Measurements from ENCODE around the gene TNS4. TPM values are rescaled to one million over a fixed set of nuclear protein-coding genes. Genes with fewer than 3 reads are reported as not detected.

Gene TNS4
- total RNA-seq, 4 donors from 2014 or later, result 2.2 TPM; not detected in 3

- no peaks in the 10 kb centered on the region for H3K36me3 ChIP-seq
- no peak overlapping the region for H3K4me3 ChIP-seq
- 83 to 89% methylated on average over 2 to 4 of the region's 5 CpGs for WGBS, 2 donors (ENCODE audit: low coverage in 1 of 2)
- H3K9me3 ChIP-seq, result no peaks in the 10 kb centered on the region
- TF ChIP-seq CTCF (IDR thresholded peaks at IDR 0.05), result no peak
- TF ChIP-seq POLR2A (IDR thresholded peaks at IDR 0.05), result no peak
- TF ChIP-seq POLR2AphosphoS5 (IDR thresholded peaks at IDR 0.05), result no peak
- no peak for TF ChIP-seq EP300 (IDR thresholded peaks at IDR 0.05)
- H3K4me1 ChIP-seq, result peaks cover 3 to 47% (median 37%) of the 10 kb centered on the region in 3 donors
- H3K27me3 ChIP-seq, result no peaks in the 10 kb centered on the region
- ATAC-seq, result no peak
- peak overlapping the region in 1 of 4 donors; percentile 34 for H3K27ac ChIP-seq
Observed at GRCh38 chr17:40464392-40464855, 37.0 kb downstream of the TNS4 start.

- H3K4me3 ChIP-seq, result no peak overlapping the region
- no peaks in the 10 kb centered on the region for H3K27me3 ChIP-seq
- no peaks in the 10 kb centered on the region for H3K36me3 ChIP-seq
- H3K9me3 ChIP-seq, result no peaks in the 10 kb centered on the region
- WGBS, 2 donors (ENCODE audit: low coverage in 1 of 2), result 15% methylated on average over 4 of the region's 11 CpGs; no CpG with 5 or more reads in 1 of the 2 donors
- ATAC-seq, result peak; percentile 7
- peak overlapping the region in 3 of 4 donors; percentile 83 to 98 (median 96) for H3K27ac ChIP-seq
- H3K4me1 ChIP-seq, result peaks cover 3 to 59% (median 45%) of the 10 kb centered on the region in 3 donors
- no peak for TF ChIP-seq CTCF (IDR thresholded peaks at IDR 0.05)
- no peak for TF ChIP-seq POLR2A (IDR thresholded peaks at IDR 0.05)
- no peak for TF ChIP-seq EP300 (IDR thresholded peaks at IDR 0.05)
- no peak for TF ChIP-seq POLR2AphosphoS5 (IDR thresholded peaks at IDR 0.05)
Observed at GRCh38 chr17:40463122-40463550, 38.3 kb downstream of the TNS4 start.

- H3K27ac ChIP-seq, result peak overlapping the region in 3 of 4 donors; percentile 83 to 98 (median 96)
Observed at GRCh38 chr17:40462343-40463121, 38.9 kb downstream of the TNS4 start.

GRCh38 chr17:40461732-40462342 lies 39.6 kb downstream of the TNS4 start:
- Histone ChIP-seq H3K27me3 (no peaks in the 10 kb centered on the region), H3K9me3 (no peaks in the 10 kb centered on the region), H3K27ac (peak overlapping the region in 3 of 4 donors; percentile 83 to 98 (median 96)), H3K4me3 (no peak overlapping the region), H3K4me1 (peaks cover 5 to 72% (median 58%) of the 10 kb centered on the region in 3 donors), H3K36me3 (peaks cover 0 to 10% of the 10 kb centered on the region in 2 donors)
- no peak for ATAC-seq
- WGBS, 2 donors (ENCODE audit: low coverage in 1 of 2), result no CpG with 5 or more reads among the region's 12 CpGs
- TF ChIP-seq POLR2AphosphoS5 (IDR thresholded peaks at IDR 0.05) (no peak), EP300 (IDR thresholded peaks at IDR 0.05) (no peak), CTCF (IDR thresholded peaks at IDR 0.05) (no peak), POLR2A (IDR thresholded peaks at IDR 0.05) (no peak)

More at GRCh38 chr17:40462343-40463121, 38.9 kb downstream of the TNS4 start:
- ATAC-seq, result no peak
- H3K4me3 ChIP-seq, result no peak overlapping the region
- H3K9me3 ChIP-seq, result no peaks in the 10 kb centered on the region
- peaks cover 0 to 3% of the 10 kb centered on the region in 2 donors for H3K36me3 ChIP-seq
- no peak for TF ChIP-seq POLR2A (IDR thresholded peaks at IDR 0.05)
- no peak for TF ChIP-seq CTCF (IDR thresholded peaks at IDR 0.05)
- peaks cover 3 to 65% (median 52%) of the 10 kb centered on the region in 3 donors for H3K4me1 ChIP-seq
- H3K27me3 ChIP-seq, result no peaks in the 10 kb centered on the region
- 56 to 70% methylated on average over 1 to 3 of the region's 9 CpGs for WGBS, 2 donors (ENCODE audit: low coverage in 1 of 2)

Data from gastroesophageal sphincter (tissue), 4 donors.